Measurements from ENCODE around the gene RIT2. TPM values are rescaled to one million over a fixed set of nuclear protein-coding genes. Genes with fewer than 3 reads are reported as not detected.

The RIT2 gene
- total RNA-seq, 4 donors from 2014 or later, result not detected

GRCh38 chr18:42953306-42953705 is 162.2 kb downstream of the RIT2 start:
- no peaks in the 10 kb centered on the region for H3K36me3 ChIP-seq
- DNase-seq, result no peak
- no peaks in the 10 kb centered on the region for H3K4me1 ChIP-seq
- H3K9me3 ChIP-seq, result no peaks in the 10 kb centered on the region
- no peak overlapping the region for H3K27ac ChIP-seq
- H3K27me3 ChIP-seq, result no peaks in the 10 kb centered on the region
- TF ChIP-seq CTCF (IDR thresholded peaks at IDR 0.05) (no peak), POLR2A (IDR thresholded peaks at IDR 0.05) (no peak)
- H3K4me3 ChIP-seq, result no peak overlapping the region

GRCh38 chr18:42950732-42951131 is 164.8 kb downstream of the RIT2 start:
- TF ChIP-seq CTCF (IDR thresholded peaks at IDR 0.05) (no peak), POLR2A (IDR thresholded peaks at IDR 0.05) (no peak)
- DNase-seq, result no peak
- no peak overlapping the region for H3K4me3 ChIP-seq
- no peaks in the 10 kb centered on the region for H3K36me3 ChIP-seq
- no peaks in the 10 kb centered on the region for H3K4me1 ChIP-seq
- no peaks in the 10 kb centered on the region for H3K27me3 ChIP-seq
- H3K9me3 ChIP-seq, result no peaks in the 10 kb centered on the region
- no peak overlapping the region for H3K27ac ChIP-seq

GRCh38 chr18:42948831-42949230 is 166.7 kb downstream of the RIT2 start:
- Histone ChIP-seq H3K27me3 (no peaks in the 10 kb centered on the region), H3K27ac (no peak overlapping the region), H3K4me1 (no peaks in the 10 kb centered on the region), H3K36me3 (no peaks in the 10 kb centered on the region), H3K4me3 (no peak overlapping the region), H3K9me3 (no peaks in the 10 kb centered on the region)
- DNase-seq, result no peak
- no peak for TF ChIP-seq POLR2A (IDR thresholded peaks at IDR 0.05)
- TF ChIP-seq CTCF (IDR thresholded peaks at IDR 0.05), result no peak

- no peaks in the 10 kb centered on the region for H3K4me1 ChIP-seq
- no peaks in the 10 kb centered on the region for H3K9me3 ChIP-seq
- H3K27me3 ChIP-seq, result no peaks in the 10 kb centered on the region
- H3K27ac ChIP-seq, result no peak overlapping the region
- no peak for TF ChIP-seq CTCF (IDR thresholded peaks at IDR 0.05)
- no peak for TF ChIP-seq POLR2A (IDR thresholded peaks at IDR 0.05)
- H3K36me3 ChIP-seq, result no peaks in the 10 kb centered on the region
- H3K4me3 ChIP-seq, result no peak overlapping the region
- no peak for DNase-seq
Measured at GRCh38 chr18:42941860-42942259, 173.6 kb downstream of the RIT2 start.

- no peaks in the 10 kb centered on the region for H3K36me3 ChIP-seq
- H3K4me3 ChIP-seq, result no peak overlapping the region
- no peaks in the 10 kb centered on the region for H3K4me1 ChIP-seq
- H3K9me3 ChIP-seq, result no peaks in the 10 kb centered on the region
- no peaks in the 10 kb centered on the region for H3K27me3 ChIP-seq
- TF ChIP-seq CTCF (IDR thresholded peaks at IDR 0.05), result no peak
- no peak for TF ChIP-seq POLR2A (IDR thresholded peaks at IDR 0.05)
- DNase-seq, result no peak
- no peak overlapping the region for H3K27ac ChIP-seq
Measured at GRCh38 chr18:42941021-42941420, 174.5 kb downstream of the RIT2 start.

GRCh38 chr18:42937436-42937835 is 178.0 kb downstream of the RIT2 start:
- TF ChIP-seq CTCF (IDR thresholded peaks at IDR 0.05) (no peak), POLR2A (IDR thresholded peaks at IDR 0.05) (no peak)
- no peak for DNase-seq
- H3K4me1 ChIP-seq, result no peaks in the 10 kb centered on the region

More at GRCh38 chr18:42937436-42937835, 178.0 kb downstream of the RIT2 start:
- H3K36me3 ChIP-seq, result no peaks in the 10 kb centered on the region
- no peaks in the 10 kb centered on the region for H3K27me3 ChIP-seq
- no peak overlapping the region for H3K4me3 ChIP-seq
- no peak overlapping the region for H3K27ac ChIP-seq
- no peaks in the 10 kb centered on the region for H3K9me3 ChIP-seq

All from Peyer's patch (tissue), 4 donors.